Activated T-helper 2 cell treated with anti-CD3 and anti-CD28 coated beads, Interferon-gamma antibody, Interleukin-2, Interleukin-4, amounts not matched to agents 10 μg/mL and 5 μg/mL and 100 μg/mL, durations not matched to agents 14 hours and 24 hours and 36 hours (primary cell): Measurements from ENCODE around the gene VCAN. TPM values are rescaled to one million over a fixed set of nuclear protein-coding genes. Genes with fewer than 3 reads are reported as not detected.
"Not testable (repeated sequence)": the region's sequence is repeated elsewhere in the genome, so short reads cannot be mapped to it uniquely, and the experiment has no call there.

Experiments
- DNase-seq: peaks from one replicate; pipeline ENCODE4 v3.0.0; 2021; ENCODE audit warnings: low spot score
- H3K27ac Mint-ChIP-seq: one replicate; pipeline ENCODE4 v1.8.0; 2021; ENCODE audit warnings: mixed read lengths
- H3K27me3 Mint-ChIP-seq: one replicate; pipeline ENCODE4 v1.8.0; 2021; ENCODE audit warnings: low read depth, mixed read lengths
- H3K36me3 Mint-ChIP-seq: one replicate; pipeline ENCODE4 v1.8.0; 2021; ENCODE audit warnings: low read depth, mixed read lengths
- H3K4me1 Mint-ChIP-seq: one replicate; pipeline ENCODE4 v1.8.0; 2021; ENCODE audit warnings: low read depth, mixed read lengths
- H3K4me3 Mint-ChIP-seq: one replicate; pipeline ENCODE4 v1.8.0; 2021; ENCODE audit warnings: low read depth, mild to moderate bottlenecking, moderate library complexity, mixed read lengths
- H3K9me3 Mint-ChIP-seq: one replicate; pipeline ENCODE4 v1.8.0; 2021; ENCODE audit warnings: mixed read lengths
- intact Hi-C: fragments of 100-400 bp; cut with micrococcal nuclease; formaldehyde crosslinking; loops from one replicate; pipeline ENCODE4 v1.15.1; 2023
- total RNA-seq: library from RNA; stranded (reverse); gene quantifications from 2 replicates; pipeline ENCODE4 v1.2.3, GENCODE V29; 2022

The VCAN gene
- not detected in 2 replicates for total RNA-seq

DNA sequence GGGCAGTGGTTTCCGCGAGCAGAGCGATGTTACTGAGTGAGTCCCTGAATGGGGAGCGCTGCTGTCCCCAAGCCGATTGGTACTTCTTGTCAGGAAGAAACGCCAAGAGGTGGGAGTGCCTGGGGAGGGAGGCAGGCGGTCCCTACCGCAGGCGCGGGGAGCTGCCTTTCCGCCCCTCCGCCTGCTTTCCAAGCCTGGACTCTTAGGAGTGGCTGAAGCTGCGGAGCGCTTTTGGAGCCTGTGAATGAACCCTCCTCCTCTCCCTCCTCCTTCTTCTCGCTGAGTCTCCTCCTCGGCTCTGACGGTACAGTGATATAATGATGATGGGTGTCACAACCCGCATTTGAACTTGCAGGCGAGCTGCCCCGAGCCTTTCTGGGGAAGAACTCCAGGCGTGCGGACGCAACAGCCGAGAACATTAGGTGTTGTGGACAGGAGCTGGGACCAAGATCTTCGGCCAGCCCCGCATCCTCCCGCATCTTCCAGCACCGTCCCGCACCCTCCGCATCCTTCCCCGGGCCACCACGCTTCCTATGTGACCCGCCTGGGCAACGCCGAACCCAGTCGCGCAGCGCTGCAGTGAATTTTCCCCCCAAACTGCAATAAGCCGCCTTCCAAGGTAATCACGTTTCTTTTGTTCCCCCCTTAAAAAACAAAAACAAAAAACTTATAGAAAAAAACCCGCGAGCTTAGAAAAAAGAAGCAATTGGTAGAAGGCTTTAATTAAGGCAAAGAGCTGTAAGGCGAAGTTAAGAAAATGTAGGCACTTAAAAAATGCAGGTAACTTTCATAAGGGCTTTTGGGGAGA lies at the start of gene VCAN:
Gene VCAN (plus strand): TSS at position 340 of the 808 bp plus-strand sequence. CDS start 11,775 bp downstream, outside the sequence.
- intact Hi-C loops = loop anchor here (5.0 to 10.0 kb wide), 3 partner anchors 243 to 1114 kb away; partner anchors contain the start of genes TMEM167A and XRCC4

DNA sequence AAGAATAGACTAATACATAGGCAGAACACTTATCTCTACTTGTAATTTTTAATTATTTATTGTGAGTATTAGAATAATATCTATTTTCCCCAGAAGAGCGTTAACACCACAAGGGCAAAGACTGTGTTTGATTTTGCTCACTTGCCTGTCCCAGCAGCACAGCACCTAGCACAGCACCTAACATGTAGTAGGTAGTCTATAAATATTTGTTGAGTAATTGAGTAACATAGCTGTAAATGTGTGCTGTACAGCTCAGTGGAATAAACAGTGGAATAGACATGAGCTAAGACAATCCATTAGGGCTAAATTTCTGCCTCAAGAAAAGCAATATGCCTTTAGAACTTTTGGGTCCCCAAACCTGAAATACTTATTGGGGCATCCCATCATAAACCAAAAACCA lies 49.3 kb upstream of the VCAN start:
- no peak for DNase-seq
- no peaks in the 10 kb centered on the region for H3K9me3 Mint-ChIP-seq
- no peaks in the 10 kb centered on the region for H3K36me3 Mint-ChIP-seq
- H3K4me1 Mint-ChIP-seq = no peaks in the 10 kb centered on the region
- no peaks in the 10 kb centered on the region for H3K27me3 Mint-ChIP-seq
- H3K4me3 Mint-ChIP-seq = no peak overlapping the region
- intact Hi-C loops = no loop called here
- no peak overlapping the region for H3K27ac Mint-ChIP-seq

More for the DNA sequence above, at the start of gene VCAN:
- H3K27ac Mint-ChIP-seq = no peak within 1 kb of the TSS
- DNase-seq = no peak
- no peaks in the 10 kb centered on the region for H3K36me3 Mint-ChIP-seq
- peaks cover 87% of the 10 kb centered on the region for H3K27me3 Mint-ChIP-seq
- H3K4me1 Mint-ChIP-seq = peaks cover 20% of the 10 kb centered on the region
- peak within 1 kb of the TSS; percentile 82 for H3K4me3 Mint-ChIP-seq
- no peaks in the 10 kb centered on the region for H3K9me3 Mint-ChIP-seq

DNA sequence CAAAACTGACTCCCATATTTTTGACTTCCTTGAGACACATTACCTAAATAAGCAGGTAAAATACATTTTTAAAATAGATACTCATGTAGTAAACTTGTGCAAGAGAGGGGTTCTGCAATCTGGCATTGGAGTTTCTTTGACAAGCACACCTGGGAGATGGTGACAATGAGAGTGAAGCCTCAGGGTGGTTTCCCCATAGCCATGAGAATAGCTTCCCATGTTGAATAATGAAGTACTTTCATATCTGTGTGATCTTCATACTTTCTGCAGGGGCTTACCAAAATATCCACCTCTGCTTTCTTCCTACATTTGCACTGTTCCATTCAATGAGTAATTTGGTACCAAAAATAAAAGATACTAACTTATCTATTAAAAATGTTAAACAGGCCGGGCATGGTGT lies 44.7 kb upstream of the VCAN start:
- intact Hi-C loops = no loop called here
- no peaks in the 10 kb centered on the region for H3K27me3 Mint-ChIP-seq

DNA sequence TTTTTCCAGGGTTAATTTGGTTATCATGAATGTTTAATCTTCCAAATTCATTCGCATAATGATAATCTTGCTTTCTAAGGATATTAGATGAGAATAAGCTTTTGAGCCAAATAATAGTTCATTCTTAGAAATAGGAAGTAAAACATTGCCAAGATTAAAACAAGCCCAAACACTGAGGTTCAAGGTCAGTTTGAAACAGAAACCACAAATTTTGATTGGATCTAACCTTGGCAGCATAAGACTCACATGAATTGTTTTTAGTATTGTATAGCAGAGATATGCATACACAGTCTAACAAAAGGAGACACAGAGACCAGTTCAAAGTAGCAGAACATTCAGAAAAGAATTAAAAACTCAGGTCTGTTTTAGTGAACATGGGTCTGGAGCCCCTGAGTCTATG lies 43.4 kb upstream of the VCAN start:
- DNase-seq = no peak
- Mint-ChIP-seq H3K9me3 (no peaks in the 10 kb centered on the region), H3K4me3 (no peak overlapping the region), H3K27me3 (no peaks in the 10 kb centered on the region), H3K36me3 (no peaks in the 10 kb centered on the region), H3K27ac (no peak overlapping the region), H3K4me1 (no peaks in the 10 kb centered on the region)
- intact Hi-C loops = no loop called here

More for the DNA sequence above, 44.7 kb upstream of the VCAN start:
- no peaks in the 10 kb centered on the region for H3K9me3 Mint-ChIP-seq
- DNase-seq = no peak
- no peaks in the 10 kb centered on the region for H3K4me1 Mint-ChIP-seq
- H3K4me3 Mint-ChIP-seq = no peak overlapping the region
- H3K27ac Mint-ChIP-seq = no peak overlapping the region
- no peaks in the 10 kb centered on the region for H3K36me3 Mint-ChIP-seq

DNA sequence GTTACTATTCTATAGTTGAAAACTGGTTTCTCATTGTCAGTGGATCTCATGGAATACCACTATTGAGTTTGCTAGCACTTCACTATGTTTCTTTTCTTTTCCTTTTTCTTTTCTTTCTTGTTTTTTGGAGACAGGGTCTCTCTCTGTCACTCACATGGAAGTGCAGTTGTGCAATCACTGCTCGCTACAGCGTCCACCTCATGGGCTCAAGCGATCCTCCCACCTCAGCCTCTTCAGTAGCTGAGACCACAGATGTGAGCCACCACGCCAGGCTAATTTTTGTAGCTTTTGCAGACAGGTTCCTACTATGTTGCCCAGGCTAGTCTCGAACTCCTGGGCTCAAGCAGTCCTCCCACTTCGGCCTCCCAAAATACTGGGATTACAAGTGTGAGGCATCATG lies 42.7 kb upstream of the VCAN start:
- Mint-ChIP-seq H3K27me3 (no peaks in the 10 kb centered on the region), H3K4me3 (no peak overlapping the region), H3K27ac (no peak overlapping the region), H3K36me3 (no peaks in the 10 kb centered on the region), H3K4me1 (no peaks in the 10 kb centered on the region), H3K9me3 (no peaks in the 10 kb centered on the region)
- DNase-seq = no peak
- intact Hi-C loops = no loop called here

DNA sequence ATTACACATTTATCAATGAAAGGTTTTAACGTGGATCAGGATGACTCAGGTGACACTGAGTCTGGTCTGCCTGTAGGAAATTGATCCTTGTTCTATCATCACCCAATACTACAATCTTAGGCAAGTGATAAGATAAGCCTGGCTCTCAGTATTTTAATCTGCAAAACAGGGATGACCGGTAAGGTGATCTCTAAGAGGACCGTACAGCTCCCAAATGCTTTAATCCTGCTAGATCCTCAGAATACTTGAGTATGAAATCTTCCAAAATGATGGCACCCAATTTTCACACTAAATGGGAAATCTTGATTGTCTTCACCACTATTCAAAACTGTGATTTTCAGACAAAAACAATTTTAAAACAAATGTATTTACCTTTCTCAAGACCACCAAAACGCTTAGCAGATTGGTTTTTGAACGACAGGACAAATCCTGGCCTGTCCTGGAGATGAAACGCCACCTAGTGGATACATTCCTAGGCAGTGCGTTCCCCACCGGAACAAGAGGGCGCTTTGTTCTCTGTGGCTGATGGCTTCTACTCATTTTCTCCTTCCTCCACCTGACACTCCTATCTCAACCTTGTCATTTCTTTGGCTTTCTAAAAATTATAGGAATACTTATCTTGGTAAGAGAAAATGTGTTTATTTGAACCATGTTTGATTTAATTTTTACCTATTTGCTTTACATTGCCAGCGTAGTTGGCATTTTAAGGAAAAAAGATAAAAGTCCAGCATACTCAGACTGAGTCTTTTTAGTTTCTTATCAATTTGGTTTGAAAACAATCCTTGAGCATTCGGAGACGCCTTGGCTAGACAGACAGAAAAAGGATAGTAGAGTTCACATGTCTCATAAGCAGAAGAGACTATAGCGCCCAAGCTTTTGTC lies 41.2 kb upstream of the VCAN start:
- Mint-ChIP-seq H3K9me3 (no peaks in the 10 kb centered on the region), H3K4me1 (no peaks in the 10 kb centered on the region), H3K27me3 (no peaks in the 10 kb centered on the region), H3K36me3 (no peaks in the 10 kb centered on the region), H3K27ac (no peak overlapping the region), H3K4me3 (no peak overlapping the region)
- DNase-seq = peak; percentile 26
- intact Hi-C loops = loop anchor here (2.0 kb wide), 1 partner anchor 1078 kb away; no protein-coding TSS in a partner anchor

DNA sequence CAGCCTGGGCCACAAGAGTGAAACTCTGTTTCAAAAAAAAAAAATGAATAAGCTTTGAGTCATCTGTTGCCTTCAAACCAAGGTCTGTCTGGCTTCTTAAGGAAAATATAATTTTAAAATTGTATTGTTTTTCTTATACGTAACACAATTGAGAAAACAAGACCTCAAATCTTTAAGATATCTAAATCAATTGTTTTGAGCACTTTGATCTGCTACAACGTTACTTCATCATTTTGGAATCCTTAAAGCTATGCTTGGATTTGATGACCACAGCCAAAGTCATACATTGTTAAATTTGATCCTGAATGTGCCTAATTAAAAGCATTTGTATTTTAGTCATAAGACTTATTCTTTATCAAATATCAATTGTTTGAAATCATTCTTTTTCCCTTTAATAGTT lies 37.7 kb upstream of the VCAN start:
- no peak for DNase-seq
- intact Hi-C loops = no loop called here
- Mint-ChIP-seq H3K4me1 (no peaks in the 10 kb centered on the region), H3K27ac (no peak overlapping the region), H3K36me3 (no peaks in the 10 kb centered on the region), H3K4me3 (no peak overlapping the region), H3K9me3 (no peaks in the 10 kb centered on the region), H3K27me3 (no peaks in the 10 kb centered on the region)

DNA sequence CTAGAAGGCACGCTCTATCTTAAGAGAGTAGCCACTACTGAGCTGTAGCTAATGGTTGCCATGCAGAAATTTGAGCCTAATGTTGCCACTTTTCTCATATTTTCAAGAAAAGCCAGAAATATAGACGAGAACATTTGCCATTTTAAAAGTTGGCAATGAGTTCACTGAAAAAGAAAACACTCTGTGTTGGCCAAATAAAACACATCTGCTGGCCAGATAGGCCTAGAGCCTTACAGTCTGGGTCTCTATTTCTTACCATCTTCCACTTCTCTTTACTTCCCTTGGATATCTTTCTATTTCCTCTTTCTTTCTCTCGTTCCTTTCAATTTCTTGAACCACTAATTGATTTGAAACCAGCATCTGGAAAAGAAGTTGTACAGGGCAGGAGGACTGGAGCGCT lies 36.6 kb upstream of the VCAN start:
- DNase-seq = no peak
- no peak overlapping the region for H3K4me3 Mint-ChIP-seq
- H3K36me3 Mint-ChIP-seq = no peaks in the 10 kb centered on the region
- no peak overlapping the region for H3K27ac Mint-ChIP-seq
- intact Hi-C loops = no loop called here
- no peaks in the 10 kb centered on the region for H3K27me3 Mint-ChIP-seq
- H3K9me3 Mint-ChIP-seq = no peaks in the 10 kb centered on the region
- no peaks in the 10 kb centered on the region for H3K4me1 Mint-ChIP-seq

DNA sequence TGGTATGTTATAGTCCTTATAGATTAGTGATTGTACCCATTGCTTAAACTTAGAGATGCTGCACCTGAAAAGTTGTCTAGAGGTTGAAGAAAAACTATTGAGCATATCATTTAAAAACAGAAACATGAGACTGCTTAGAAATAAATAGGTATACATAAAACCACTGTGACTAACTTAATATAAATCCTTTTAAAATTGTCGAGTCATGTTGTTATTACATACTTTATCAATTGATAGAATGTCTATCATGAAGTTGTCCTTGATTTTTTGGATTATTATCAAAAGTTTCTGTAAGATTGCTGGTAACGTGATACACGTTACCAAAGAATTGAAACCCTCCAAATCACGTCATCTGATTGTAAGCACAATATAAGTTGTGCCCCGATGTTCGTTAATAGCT lies 35.3 kb upstream of the VCAN start:
- no peak for DNase-seq
- Mint-ChIP-seq H3K4me3 (no peak overlapping the region), H3K4me1 (no peaks in the 10 kb centered on the region), H3K27me3 (no peaks in the 10 kb centered on the region), H3K36me3 (no peaks in the 10 kb centered on the region), H3K27ac (no peak overlapping the region), H3K9me3 (no peaks in the 10 kb centered on the region)
- intact Hi-C loops = no loop called here

DNA sequence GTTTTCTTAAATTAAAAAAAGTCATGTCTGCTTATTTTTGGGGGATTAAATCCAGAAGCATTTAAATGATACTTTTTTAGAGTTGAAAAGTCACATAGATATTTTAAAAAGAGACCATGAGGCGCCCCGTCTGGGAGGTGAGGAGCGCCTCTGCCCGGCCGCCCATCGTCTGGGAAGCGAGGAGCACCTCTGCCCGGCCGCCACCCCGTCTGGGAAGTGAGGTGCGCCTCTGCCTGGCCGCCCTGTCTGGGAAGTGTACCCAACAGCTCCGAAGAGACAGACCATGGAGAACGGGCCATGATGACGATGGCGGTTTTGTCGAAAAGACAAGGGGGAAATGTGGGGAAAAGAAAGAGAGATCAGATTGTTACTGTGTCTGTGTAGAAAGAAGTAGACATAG lies 33.8 kb upstream of the VCAN start:
- DNase-seq, H3K9me3 Mint-ChIP-seq, intact Hi-C loops, H3K27ac Mint-ChIP-seq, H3K27me3 Mint-ChIP-seq, H3K4me3 Mint-ChIP-seq, H3K4me1 Mint-ChIP-seq, H3K36me3 Mint-ChIP-seq: not testable (repeated sequence)

DNA sequence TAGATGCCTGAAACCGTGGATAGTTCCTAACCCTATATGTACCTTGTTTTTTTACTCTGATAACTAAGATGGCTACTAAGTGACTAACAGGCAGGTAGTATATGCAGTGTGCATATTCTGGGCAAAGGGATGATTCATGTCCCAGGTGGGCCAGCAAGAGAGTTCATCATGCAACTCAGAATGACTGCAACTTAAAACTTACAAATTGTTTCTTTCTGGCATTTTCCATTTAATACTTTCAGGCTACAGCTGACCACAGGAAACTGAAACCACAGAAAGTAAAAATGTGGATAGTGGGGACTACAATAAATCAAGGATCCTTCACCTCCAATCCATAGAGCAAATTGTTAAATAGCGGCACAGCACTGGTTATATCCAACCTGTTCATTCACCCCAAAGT lies 30.7 kb upstream of the VCAN start:
- H3K4me1 Mint-ChIP-seq = no peaks in the 10 kb centered on the region
- H3K9me3 Mint-ChIP-seq = no peaks in the 10 kb centered on the region
- H3K27me3 Mint-ChIP-seq = no peaks in the 10 kb centered on the region
- no peak overlapping the region for H3K27ac Mint-ChIP-seq
- H3K36me3 Mint-ChIP-seq = no peaks in the 10 kb centered on the region
- intact Hi-C loops = no loop called here
- DNase-seq = no peak
- no peak overlapping the region for H3K4me3 Mint-ChIP-seq

DNA sequence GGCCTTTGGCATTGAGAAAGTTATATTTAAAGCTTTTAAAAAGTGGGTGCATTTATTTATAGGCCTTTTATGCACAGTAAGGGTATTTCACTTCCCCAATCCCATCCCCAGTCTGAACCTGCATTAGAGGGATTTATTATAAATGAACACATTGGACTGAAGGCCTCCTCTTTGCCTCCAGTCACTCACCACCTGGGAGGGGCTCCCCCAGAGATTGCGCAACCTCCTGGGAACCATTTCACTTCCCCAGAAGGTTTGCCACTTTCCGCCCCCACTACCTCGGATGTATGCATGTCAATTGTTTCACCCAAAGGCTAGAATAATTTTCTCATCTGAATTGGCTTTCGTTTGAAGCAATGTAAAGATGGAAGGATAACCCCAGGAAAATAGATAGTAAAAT lies 29.8 kb upstream of the VCAN start:
- Mint-ChIP-seq H3K27me3 (no peaks in the 10 kb centered on the region), H3K9me3 (no peaks in the 10 kb centered on the region), H3K27ac (no peak overlapping the region), H3K4me3 (no peak overlapping the region), H3K4me1 (no peaks in the 10 kb centered on the region), H3K36me3 (no peaks in the 10 kb centered on the region)
- intact Hi-C loops = no loop called here
- DNase-seq = no peak

DNA sequence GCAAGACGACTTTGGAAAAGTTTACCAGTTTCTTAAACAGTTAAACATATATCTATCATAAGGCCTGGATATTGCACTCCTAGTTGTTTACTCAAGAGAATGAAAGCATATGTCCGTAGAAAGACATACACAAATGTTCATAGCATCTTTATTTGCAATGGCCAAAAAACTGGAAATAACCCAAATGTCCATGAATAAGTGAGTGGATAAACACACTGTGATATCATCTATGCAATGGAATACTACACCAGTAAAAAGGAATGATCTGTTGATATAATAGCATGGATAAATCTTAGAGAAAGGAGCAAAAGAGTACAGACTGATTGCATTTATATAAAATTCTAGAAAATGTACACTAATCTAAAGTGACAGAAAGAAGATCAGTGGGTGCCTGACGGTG lies 28.0 kb upstream of the VCAN start:
- Mint-ChIP-seq H3K27me3 (peaks cover 3% of the 10 kb centered on the region), H3K4me1 (no peaks in the 10 kb centered on the region), H3K9me3 (no peaks in the 10 kb centered on the region), H3K27ac (no peak overlapping the region), H3K4me3 (no peak overlapping the region), H3K36me3 (no peaks in the 10 kb centered on the region)
- no peak for DNase-seq
- intact Hi-C loops = no loop called here
